OCI-LY1 (cell line): ENCODE results near the gene PTK7.

Experiments used
- H2AFZ ChIP-seq: fragments of 200-600 bp; sonication (generic), shearing (Covaris generic); 2 replicates; pipeline ENCODE4 v1.6.0; 2014; ENCODE audit warnings: antibody characterized with exemption, mild to moderate bottlenecking, low read length
- H3F3A ChIP-seq: fragments of 200-600 bp; sonication (generic), shearing (Covaris generic); 2 replicates; pipeline ENCODE4 v1.6.0; 2014; ENCODE audit warnings: mild to moderate bottlenecking, antibody characterized with exemption, low read length, moderate library complexity; ENCODE audit not compliant: insufficient read depth
- H3K27ac ChIP-seq: fragments of 200-600 bp; sonication (generic); 2 replicates; pipeline ENCODE4 v1.5.1; 2014; ENCODE audit warnings: low read length, mixed run types, mild to moderate bottlenecking, low read depth; ENCODE audit not compliant: poor library complexity, severe bottlenecking
- H3K27me3 ChIP-seq: fragments of 200-600 bp; sonication (generic); 2 replicates; pipeline ENCODE4 v1.6.0; 2014; ENCODE audit warnings: antibody characterized with exemption, mild to moderate bottlenecking, low read length, moderate library complexity; ENCODE audit not compliant: insufficient read depth
- H3K36me3 ChIP-seq: fragments of 200-600 bp; sonication (generic); 2 replicates; pipeline ENCODE4 v1.6.1; 2014; ENCODE audit warnings: mild to moderate bottlenecking, antibody characterized with exemption, low read length, moderate library complexity, mixed read lengths; ENCODE audit not compliant: insufficient read depth
- H3K4me1 ChIP-seq: fragments of 200-600 bp; sonication (generic); 2 replicates; pipeline ENCODE4 v1.5.1; 2014; ENCODE audit warnings: mild to moderate bottlenecking, low read length, moderate library complexity; ENCODE audit not compliant: insufficient read depth, severe bottlenecking
- H3K4me2 ChIP-seq: fragments of 200-600 bp; sonication (generic), shearing (Covaris generic); 2 replicates; pipeline ENCODE4 v1.6.1; 2014; ENCODE audit warnings: low read length
- H3K4me3 ChIP-seq: fragments of 200-600 bp; sonication (generic); 2 replicates; pipeline ENCODE4 v1.5.1; 2014; ENCODE audit warnings: low read length, low read depth, mild to moderate bottlenecking, mixed read lengths; ENCODE audit not compliant: poor library complexity, severe bottlenecking
- H3K79me2 ChIP-seq: fragments of 200-600 bp; shearing (Covaris generic); 2 replicates; pipeline ENCODE4 v1.6.1; 2016; ENCODE audit warnings: mixed run types, low read length, mixed read lengths; ENCODE audit not compliant: insufficient read depth
- H3K9ac ChIP-seq: fragments of 200-600 bp; sonication (generic), shearing (Covaris generic); 2 replicates; pipeline ENCODE4 v1.6.1; 2014; ENCODE audit warnings: mild to moderate bottlenecking, low read length, mixed read lengths
- H3K9me2 ChIP-seq: fragments of 200-600 bp; sonication (generic), shearing (Covaris generic); 2 replicates; pipeline ENCODE4 v1.6.1; 2014; ENCODE audit warnings: low read depth, mild to moderate bottlenecking, low read length, mixed read lengths
- H3K9me3 ChIP-seq: fragments of 200-600 bp; shearing (Covaris generic); 2 replicates; pipeline ENCODE4 v1.6.1; 2014; ENCODE audit warnings: low read length, mixed read lengths
- H4K20me1 ChIP-seq: fragments of 200-600 bp; sonication (generic), shearing (Covaris generic); 2 replicates; pipeline ENCODE4 v1.6.0; 2016; ENCODE audit warnings: mild to moderate bottlenecking, low read length; ENCODE audit not compliant: insufficient read depth
- EZH2 ChIP-seq: fragments of 200-600 bp; sonication (generic), shearing (Covaris generic); IDR thresholded peaks from 2 replicates; pipeline ENCODE4 v1.8.0; 2017; ENCODE audit warnings: borderline replicate concordance, mixed run types, mild to moderate bottlenecking, antibody characterized with exemption, low read length, moderate library complexity, mixed read lengths
- TF ChIP-seq, protein P1 (sequence below): fragments of 200-600 bp; sonication (generic), shearing (Covaris generic); IDR thresholded peaks from 2 replicates; pipeline ENCODE4 v1.5.1; 2017; ENCODE audit warnings: mild to moderate bottlenecking, antibody characterized with exemption, low read length, moderate library complexity, mixed read lengths

The PTK7 gene

DNA sequence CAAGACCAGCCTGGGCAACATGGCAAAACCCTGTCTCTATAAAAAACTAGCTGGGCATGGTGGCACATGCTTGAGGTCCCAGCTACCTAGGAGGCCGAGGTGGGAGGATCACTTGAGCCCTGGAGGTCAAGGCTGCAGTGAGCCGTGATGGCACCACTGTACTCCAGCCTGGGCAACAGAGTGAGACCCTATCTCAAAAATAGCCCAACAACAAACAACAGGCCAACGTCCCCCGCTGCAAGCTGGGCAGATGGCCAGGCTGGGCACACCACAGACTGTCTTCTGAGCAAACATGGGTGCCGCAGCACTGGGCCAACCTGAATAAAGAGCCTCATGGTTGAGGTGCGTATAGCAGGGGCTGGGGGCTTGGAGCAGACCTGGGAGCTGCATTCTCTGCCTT is 48.4 kb downstream of the PTK7 start:
- no peaks in the 10 kb centered on the region for H4K20me1 ChIP-seq
- no peaks in the 10 kb centered on the region for H3K9me3 ChIP-seq
- H3K27me3 ChIP-seq, result peaks cover under 1% of the 10 kb centered on the region; the same call in 1 of the 2 replicates
- H3K36me3 ChIP-seq, result no peaks in the 10 kb centered on the region
- TF ChIP-seq EZH2, result no peak
- TF ChIP-seq, protein P1, sequence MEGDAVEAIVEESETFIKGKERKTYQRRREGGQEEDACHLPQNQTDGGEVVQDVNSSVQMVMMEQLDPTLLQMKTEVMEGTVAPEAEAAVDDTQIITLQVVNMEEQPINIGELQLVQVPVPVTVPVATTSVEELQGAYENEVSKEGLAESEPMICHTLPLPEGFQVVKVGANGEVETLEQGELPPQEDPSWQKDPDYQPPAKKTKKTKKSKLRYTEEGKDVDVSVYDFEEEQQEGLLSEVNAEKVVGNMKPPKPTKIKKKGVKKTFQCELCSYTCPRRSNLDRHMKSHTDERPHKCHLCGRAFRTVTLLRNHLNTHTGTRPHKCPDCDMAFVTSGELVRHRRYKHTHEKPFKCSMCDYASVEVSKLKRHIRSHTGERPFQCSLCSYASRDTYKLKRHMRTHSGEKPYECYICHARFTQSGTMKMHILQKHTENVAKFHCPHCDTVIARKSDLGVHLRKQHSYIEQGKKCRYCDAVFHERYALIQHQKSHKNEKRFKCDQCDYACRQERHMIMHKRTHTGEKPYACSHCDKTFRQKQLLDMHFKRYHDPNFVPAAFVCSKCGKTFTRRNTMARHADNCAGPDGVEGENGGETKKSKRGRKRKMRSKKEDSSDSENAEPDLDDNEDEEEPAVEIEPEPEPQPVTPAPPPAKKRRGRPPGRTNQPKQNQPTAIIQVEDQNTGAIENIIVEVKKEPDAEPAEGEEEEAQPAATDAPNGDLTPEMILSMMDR, result no peak
- no peaks in the 10 kb centered on the region for H3K79me2 ChIP-seq
- H3K4me3 ChIP-seq, result no peak overlapping the region
- no peak overlapping the region for H3K4me2 ChIP-seq
- H3K4me1 ChIP-seq, result no peaks in the 10 kb centered on the region
- H3F3A ChIP-seq, result no peaks in the 10 kb centered on the region
- no peak overlapping the region for H3K27ac ChIP-seq
- no peaks in the 10 kb centered on the region for H3K9me2 ChIP-seq
- H3K9ac ChIP-seq, result no peak overlapping the region
- no peak overlapping the region for H2AFZ ChIP-seq

DNA sequence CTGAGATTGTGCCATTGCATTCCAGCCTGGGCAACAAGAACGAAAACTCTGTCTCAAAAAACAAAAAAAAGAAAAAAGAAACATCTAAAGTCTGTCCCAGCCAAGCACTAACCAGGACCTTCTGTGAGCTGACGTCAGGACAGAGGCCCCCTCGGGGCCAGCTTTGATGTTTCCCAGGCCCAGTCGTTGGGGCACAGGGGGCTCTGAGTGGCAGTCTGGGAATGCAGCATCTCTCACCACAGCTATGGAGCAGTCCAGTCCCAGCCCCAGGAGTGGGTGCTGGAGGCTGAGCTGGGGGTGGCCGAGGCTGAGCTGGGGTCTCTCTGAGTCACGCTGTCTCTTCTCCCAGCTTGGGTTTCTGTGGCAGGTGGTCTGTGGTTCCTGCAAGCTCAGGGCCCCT is 49.0 kb downstream of the PTK7 start:
- Histone ChIP-seq H3K27ac (no peak overlapping the region), H3K9me2 (no peaks in the 10 kb centered on the region), H3K9me3 (no peaks in the 10 kb centered on the region), H4K20me1 (no peaks in the 10 kb centered on the region), H3K4me3 (no peak overlapping the region), H3F3A (no peaks in the 10 kb centered on the region), H3K4me1 (no peaks in the 10 kb centered on the region), H3K27me3 (no peaks in the 10 kb centered on the region), H3K4me2 (no peak overlapping the region), H2AFZ (no peak overlapping the region), H3K79me2 (no peaks in the 10 kb centered on the region), H3K36me3 (no peaks in the 10 kb centered on the region), H3K9ac (no peak overlapping the region)
- TF ChIP-seq, protein P1, result no peak

DNA sequence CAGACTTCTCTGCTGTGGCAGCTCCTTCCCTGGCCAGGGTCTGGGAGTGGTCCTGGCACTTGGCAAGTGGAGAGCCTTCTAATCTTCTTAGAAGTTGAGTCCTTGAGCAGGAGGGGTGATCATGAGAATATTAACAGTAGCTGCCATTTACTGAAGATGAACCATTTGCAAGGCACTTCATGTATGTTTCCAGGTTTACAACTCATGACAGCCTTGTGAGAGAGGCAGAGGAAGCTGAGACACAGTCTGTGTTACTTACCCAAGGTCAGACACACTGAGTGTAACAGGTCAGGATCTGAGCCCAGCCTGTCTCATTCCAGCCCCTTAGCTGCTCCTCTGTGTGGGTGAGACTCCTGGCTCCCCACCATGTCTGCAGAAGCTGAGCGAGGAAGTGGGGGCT is 49.4 kb downstream of the PTK7 start:
- no peaks in the 10 kb centered on the region for H3K4me1 ChIP-seq
- TF ChIP-seq EZH2, result no peak
- TF ChIP-seq, protein P1, result no peak
- no peaks in the 10 kb centered on the region for H3K79me2 ChIP-seq
- no peaks in the 10 kb centered on the region for H4K20me1 ChIP-seq
- no peak overlapping the region for H3K27ac ChIP-seq
- H2AFZ ChIP-seq, result no peak overlapping the region
- H3K27me3 ChIP-seq, result 0 out of 2 replicates have a peak, but pooled peaks cover under 1% of the 10 kb centered on the region
- no peaks in the 10 kb centered on the region for H3K36me3 ChIP-seq
- H3K9me2 ChIP-seq, result no peaks in the 10 kb centered on the region
- no peak overlapping the region for H3K4me3 ChIP-seq
- H3K9me3 ChIP-seq, result no peaks in the 10 kb centered on the region
- no peak overlapping the region for H3K4me2 ChIP-seq
- H3F3A ChIP-seq, result no peaks in the 10 kb centered on the region
- no peak overlapping the region for H3K9ac ChIP-seq
